OCI-LY7 (cell line): ENCODE data around the gene HDAC9. TPM values are rescaled to one million over a fixed set of nuclear protein-coding genes. Genes with fewer than 3 reads are reported as not detected.

Experiments used
- BruUV-seq: library from RNA; stranded (reverse); fragments of 400-500 nt; replicated peaks from 2 replicates; lab custom pipeline; 2021; lab: Mats Ljungman, UMichigan
- CTCF ChIA-PET: fragments of 300-600 bp; sonication (Branson Sonifier 250); formaldehyde crosslinking; loops from one replicate; lab custom pipeline; 2022; ENCODE audit warnings: antibody characterized with exemption; ENCODE audit not compliant: unreplicated experiment; lab: Charles Lee
- POLR2A ChIA-PET: fragments of 300-600 bp; sonication (Branson Sonifier 250); formaldehyde crosslinking; loops from one replicate; lab custom pipeline; 2022; ENCODE audit warnings: antibody characterized with exemption; lab: Charles Lee
- DNase-seq: peaks from one replicate; pipeline ENCODE4 v3.0.0-alpha.2; 2015; ENCODE audit warnings: low spot score
- H2AFZ ChIP-seq: fragments of 200-600 bp; sonication (generic), shearing (Covaris generic); 2 replicates; pipeline ENCODE4 v1.6.1; 2014; ENCODE audit warnings: mild to moderate bottlenecking, antibody characterized with exemption, low read length, moderate library complexity
- H3K27ac ChIP-seq: fragments of 200-600 bp; sonication (generic); 2 replicates; pipeline ENCODE4 v1.5.1; 2014; ENCODE audit warnings: mixed run types, low read depth, mild to moderate bottlenecking, moderate library complexity, low read length, inconsistent platforms; ENCODE audit not compliant: poor library complexity, severe bottlenecking
- H3K36me3 ChIP-seq: fragments of 200-600 bp; sonication (generic); 2 replicates; pipeline ENCODE4 v1.6.1; 2014; ENCODE audit warnings: mild to moderate bottlenecking, antibody characterized with exemption, low read length, moderate library complexity, mixed read lengths; ENCODE audit not compliant: insufficient read depth
- H3K4me1 ChIP-seq: fragments of 200-600 bp; sonication (generic); 2 replicates; pipeline ENCODE4 v1.5.1; 2014; ENCODE audit warnings: mild to moderate bottlenecking, low read length; ENCODE audit not compliant: insufficient read depth, poor library complexity, severe bottlenecking
- H3K4me2 ChIP-seq: fragments of 200-600 bp; sonication (generic); 2 replicates; pipeline ENCODE4 v1.6.1; 2014; ENCODE audit warnings: mild to moderate bottlenecking, low read length
- H3K4me3 ChIP-seq: fragments of 200-600 bp; sonication (generic); 2 replicates; pipeline ENCODE4 v1.5.1; 2014; ENCODE audit warnings: mild to moderate bottlenecking, low read depth, low read length; ENCODE audit not compliant: poor library complexity, severe bottlenecking
- H3K79me2 ChIP-seq: fragments of 200-600 bp; sonication (generic); 2 replicates; pipeline ENCODE4 v1.6.1; 2016; ENCODE audit warnings: low read depth, mild to moderate bottlenecking, low read length, moderate library complexity, mixed read lengths; ENCODE audit not compliant: insufficient read depth
- H3K9me2 ChIP-seq: fragments of 200-600 bp; sonication (generic); 2 replicates; pipeline ENCODE4 v1.6.1; 2016; ENCODE audit warnings: mild to moderate bottlenecking, low read length, mixed read lengths; ENCODE audit not compliant: insufficient read depth
- H3K9me3 ChIP-seq: fragments of 200-600 bp; sonication (generic); 2 replicates; pipeline ENCODE4 v1.6.1; 2014; ENCODE audit warnings: mild to moderate bottlenecking, mixed run types, low read length, mixed read lengths
- H4K20me1 ChIP-seq: fragments of 200-600 bp; sonication (generic); 2 replicates; pipeline ENCODE4 v1.6.1; 2014; ENCODE audit warnings: mild to moderate bottlenecking, antibody characterized with exemption, low read length, moderate library complexity, mixed read lengths; ENCODE audit not compliant: insufficient read depth
- CTCF ChIP-seq: fragments of 200-600 bp; sonication (generic); conservative IDR thresholded peaks from 2 replicates; pipeline ENCODE4 v1.5.1; 2014; ENCODE audit warnings: mild to moderate bottlenecking, antibody characterized with exemption, low read length, moderate library complexity, mixed read lengths
- EZH2phosphoT487 ChIP-seq: fragments of 200-600 bp; sonication (generic); IDR thresholded peaks from 2 replicates; pipeline ENCODE4 v1.6.1; 2018; ENCODE audit warnings: low read depth, borderline replicate concordance, mild to moderate bottlenecking, mixed run types, antibody characterized with exemption, low read length, moderate library complexity, mixed read lengths
- intact Hi-C: fragments of 100-400 bp; cut with micrococcal nuclease; formaldehyde crosslinking; loops from one replicate; pipeline ENCODE4 v1.10.0; 2022; ENCODE audit not compliant: unreplicated experiment
- total RNA-seq, 2 experiments: library from RNA; depleted of rRNA in 1 of 2; stranded (reverse); fragments of >200 nt in 1 of 2; shearing (Covaris generic) in 1 of 2; gene quantifications; 2 replicates each; pipeline ENCODE4 v1.2.3, GENCODE V29; 2014 to 2022

The HDAC9 gene
- total RNA-seq, 2 experiments from 2014 or later = 58.8 to 91.7 TPM

GRCh38 chr7:18526368-18526878, 30.9 kb downstream of the HDAC9 start:
- H3K9me2 ChIP-seq = no peaks in the 10 kb centered on the region
- TF ChIP-seq EZH2phosphoT487 (no peak), CTCF (no peak)
- intact Hi-C loops = no loop called here

GRCh38 chr7:18529239-18529638, 33.7 kb downstream of the HDAC9 start:
- H3K4me1 ChIP-seq = peaks cover 98% of the 10 kb centered on the region

More at GRCh38 chr7:18526368-18526878, 30.9 kb downstream of the HDAC9 start:
- Histone ChIP-seq H3K4me2 (peak overlapping the region; percentile 83), H3K4me3 (peak overlapping the region; percentile 55), H3K27ac (peak overlapping the region; percentile 88), H3K4me1 (peaks cover 99% of the 10 kb centered on the region), H3K36me3 (0 out of 2 replicates have a peak, but pooled peaks cover 7% of the 10 kb centered on the region), H3K79me2 (peaks cover 100% of the 10 kb centered on the region), H4K20me1 (no peaks in the 10 kb centered on the region), H3K9me3 (no peaks in the 10 kb centered on the region), H2AFZ (peak overlapping the region; percentile 49; the same call in 1 of the 2 replicates)
- no peak for DNase-seq
- BruUV-seq = no TSS peak
- POLR2A ChIA-PET = interaction anchor here (0.6 to 15.1 kb wide), 7 partner anchors 9 to 43 kb away, joined by 3 to 532 read pairs (median 8); partner anchors contain the start of gene HDAC9
- CTCF ChIA-PET = no interaction called here

More at GRCh38 chr7:18529239-18529638, 33.7 kb downstream of the HDAC9 start:
- Histone ChIP-seq H3K9me2 (no peaks in the 10 kb centered on the region), H4K20me1 (no peaks in the 10 kb centered on the region), H3K36me3 (peaks cover 4% of the 10 kb centered on the region; the same call in 1 of the 2 replicates), H3K4me3 (no peak overlapping the region), H3K79me2 (peaks cover 100% of the 10 kb centered on the region), H3K4me2 (peak overlapping the region; percentile 83), H3K9me3 (no peaks in the 10 kb centered on the region; the same call in 1 of the 2 replicates), H3K27ac (peak overlapping the region; percentile 88), H2AFZ (no peak overlapping the region)
- CTCF ChIA-PET = no interaction called here
- POLR2A ChIA-PET = interaction anchor here (0.7 to 10.6 kb wide), 9 partner anchors 8 to 46 kb away, joined by 3 to 183 read pairs (median 6); partner anchors contain the start of gene HDAC9
- intact Hi-C loops = no loop called here
- BruUV-seq = no TSS peak
- DNase-seq = no peak
- TF ChIP-seq EZH2phosphoT487 (no peak), CTCF (no peak)
